Ecto neural progenitor cell (in vitro differentiated cells): ENCODE results near the gene PMEPA1.

Experiments used
- DNase-seq: peaks from one replicate; pipeline ENCODE4 v3.0.0-alpha.2; 2018; ENCODE audit warnings: low spot score

PMEPA1 gene

DNA sequence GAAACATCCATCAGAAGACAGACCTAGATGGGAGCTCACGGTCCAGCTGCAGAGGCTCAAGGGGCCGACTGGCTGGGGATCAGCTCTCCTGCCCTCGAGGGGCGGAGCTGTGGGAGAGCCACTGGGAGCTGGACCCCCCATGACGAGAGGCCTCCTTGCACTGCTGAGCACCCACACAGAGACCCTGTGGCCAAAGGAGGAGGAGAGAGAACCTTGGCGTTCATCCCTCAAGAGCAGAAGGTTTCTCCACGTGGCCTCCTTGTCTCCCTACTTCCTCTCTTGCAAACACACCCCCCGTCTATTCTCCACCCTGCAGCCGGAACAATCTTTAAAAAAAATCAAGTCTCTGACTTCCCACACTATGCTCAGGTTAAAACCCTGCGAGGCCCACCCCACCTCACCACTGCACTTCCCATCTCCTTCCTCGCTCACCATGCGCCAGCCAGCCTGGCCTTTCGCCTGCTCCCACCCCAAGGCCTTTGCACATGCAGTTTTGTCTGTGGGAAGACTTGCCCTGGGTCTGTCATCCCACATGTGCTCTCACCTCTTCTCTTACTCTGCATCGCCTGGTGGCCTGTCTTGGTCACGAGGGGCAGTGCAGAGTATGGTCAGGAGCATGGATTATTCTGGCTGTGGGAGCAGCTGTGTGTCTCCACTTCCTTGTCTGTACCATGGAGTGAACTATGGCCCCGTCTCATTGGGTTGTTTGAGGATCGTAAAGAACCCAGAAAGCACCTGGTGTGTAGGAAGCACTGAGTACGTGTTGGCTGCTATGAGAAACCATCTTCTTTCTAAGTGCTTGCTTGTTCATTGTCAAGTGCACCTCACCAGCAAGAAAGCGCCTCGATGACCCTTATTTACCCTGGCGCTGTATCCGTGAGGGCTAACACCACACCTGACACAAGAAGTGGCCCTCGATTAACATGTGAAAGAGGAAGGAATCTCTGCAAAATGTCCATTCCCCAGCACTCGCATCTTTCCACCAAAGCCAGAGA is 32.9 kb downstream of the PMEPA1 start:
- no peak for DNase-seq

DNA sequence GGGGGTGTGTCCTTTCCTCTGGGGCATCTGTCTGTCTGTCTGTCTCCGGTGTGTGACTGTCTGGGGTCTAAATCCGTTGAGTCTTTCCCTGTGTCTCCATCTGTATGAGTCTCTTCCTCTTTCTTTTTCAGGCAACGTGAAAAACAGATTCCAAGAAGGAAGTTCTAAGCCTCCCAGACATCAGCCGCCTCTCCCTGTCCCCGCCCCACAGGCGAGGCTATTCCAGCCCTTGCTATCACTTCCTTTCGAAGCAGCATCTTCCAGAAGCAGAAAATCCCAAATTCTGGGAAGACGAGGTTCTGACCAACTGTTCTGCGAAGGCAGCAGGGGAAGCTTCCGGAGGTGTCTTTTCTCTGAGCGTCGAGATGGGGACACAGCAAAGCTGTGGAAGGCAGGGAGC is 34.0 kb downstream of the PMEPA1 start:
- DNase-seq: no peak

DNA sequence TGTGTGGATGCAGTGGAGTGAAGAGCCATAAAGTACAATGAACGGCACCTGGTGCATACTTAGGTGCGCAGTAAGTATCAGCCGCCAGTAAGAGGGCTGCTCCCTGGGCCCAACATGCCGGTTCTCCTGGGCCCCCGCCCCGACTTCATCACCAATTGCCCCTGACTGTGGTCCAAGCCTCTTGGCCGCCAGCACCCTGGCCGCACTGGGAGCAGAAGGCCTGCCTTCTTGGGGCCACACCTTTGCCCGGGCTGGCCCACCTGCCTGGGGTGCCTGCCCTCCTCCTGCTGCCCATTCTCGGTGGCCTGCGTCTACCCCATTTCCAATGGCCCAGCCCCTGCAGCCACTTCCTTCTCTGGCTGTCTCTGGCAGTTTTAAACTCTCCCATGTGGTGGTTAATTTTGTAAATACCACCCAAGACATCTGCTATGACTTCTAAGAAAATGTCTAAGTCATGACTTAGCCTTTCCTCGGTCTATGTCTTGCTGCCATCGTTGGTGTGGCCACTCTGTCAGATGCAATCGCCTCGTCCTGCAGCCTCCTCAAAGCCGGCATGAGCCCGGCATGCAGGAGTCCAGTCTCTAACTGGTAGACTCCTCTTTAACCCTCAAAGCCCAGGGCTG is 36.8 kb downstream of the PMEPA1 start:
- DNase-seq: no peak

DNA sequence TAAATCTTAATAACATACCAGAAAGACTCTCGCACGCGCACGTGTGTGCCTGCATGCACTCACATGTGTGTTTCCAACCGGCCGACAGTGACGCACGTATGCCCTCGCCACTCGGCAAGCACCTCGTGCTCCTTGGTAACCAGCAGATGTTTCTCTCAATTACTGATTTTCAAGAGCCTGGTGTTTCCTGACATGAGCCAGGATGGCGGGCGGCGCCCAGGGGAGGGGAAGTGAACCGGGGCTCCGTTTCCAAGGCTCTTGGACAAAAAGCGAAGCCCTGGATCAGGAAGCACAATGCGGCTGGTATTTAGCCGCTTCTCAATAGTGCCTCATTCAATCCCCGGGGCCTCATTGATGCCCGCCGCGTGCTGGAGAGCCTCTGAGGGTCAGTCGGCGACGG is 37.7 kb downstream of the PMEPA1 start:
- DNase-seq: no peak

DNA sequence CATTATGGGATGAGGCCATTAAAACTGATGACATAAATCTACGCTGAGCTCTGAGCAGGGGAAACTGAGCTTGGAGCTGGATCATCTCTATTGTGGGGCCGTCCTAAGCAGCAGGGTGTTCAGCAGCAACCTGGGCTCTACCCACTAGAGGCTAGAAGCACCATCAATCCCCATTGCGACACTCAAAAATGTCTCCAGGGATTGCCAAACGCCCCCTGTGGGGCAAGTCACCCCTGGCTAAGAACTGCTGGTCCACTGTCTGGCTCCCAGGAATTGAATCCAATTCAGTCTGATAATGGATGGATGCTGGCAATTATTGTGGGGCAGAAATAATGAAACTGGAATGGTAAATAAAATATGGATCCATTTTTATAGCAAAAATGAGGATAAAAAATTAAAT is 38.2 kb downstream of the PMEPA1 start:
- no peak for DNase-seq

DNA sequence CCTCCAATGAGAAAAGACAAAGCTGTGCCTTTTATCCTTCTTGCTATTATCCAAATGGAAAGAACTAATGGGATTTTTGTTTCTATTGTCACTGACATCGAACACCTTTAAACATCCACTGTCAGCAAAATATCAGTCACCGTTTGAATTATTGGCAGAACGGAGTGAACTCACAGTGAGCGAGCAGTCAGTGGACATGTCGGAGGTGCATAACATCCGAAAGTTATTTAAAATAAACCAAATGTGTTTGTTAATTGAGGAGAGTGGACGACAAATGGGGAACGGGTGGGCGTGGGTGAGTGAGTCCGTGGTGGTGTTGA is 38.8 kb downstream of the PMEPA1 start:
- DNase-seq: no peak

DNA sequence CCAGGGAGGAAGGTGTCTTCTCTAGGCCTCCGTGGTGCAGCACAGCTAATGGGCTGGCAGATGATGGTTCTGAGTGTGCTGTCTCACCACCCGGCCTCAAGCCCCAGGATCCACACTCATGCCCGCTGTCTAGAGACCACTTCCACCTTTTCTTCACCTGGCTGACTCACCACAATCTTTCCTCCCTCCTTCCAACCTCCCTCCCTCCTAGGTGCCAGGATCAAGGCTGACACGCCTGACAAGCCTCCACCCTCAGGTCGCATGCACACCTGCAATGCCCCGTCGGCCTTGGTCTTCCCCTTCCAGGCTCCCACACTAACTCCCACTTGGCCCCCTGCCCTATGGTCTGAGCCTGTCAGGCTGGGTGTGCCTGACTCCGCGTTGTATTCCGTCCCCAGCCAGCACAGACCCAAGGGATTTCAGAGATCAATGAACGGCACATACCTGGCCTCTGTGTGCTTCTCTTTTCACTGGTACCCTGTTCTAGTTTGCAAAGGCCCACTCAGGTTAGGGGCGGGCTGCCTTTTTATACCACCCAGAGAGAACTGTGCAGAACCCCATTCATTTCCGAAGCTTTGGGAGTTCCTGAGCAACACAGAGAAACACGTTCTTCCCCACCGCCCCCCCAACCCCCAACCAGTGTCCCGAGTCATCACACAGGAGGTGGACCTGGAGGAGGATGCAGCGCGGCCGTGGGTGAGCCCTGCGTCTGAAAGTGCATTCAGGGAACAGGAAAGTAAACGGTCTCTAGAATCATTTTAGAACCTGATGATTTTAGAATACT is 39.3 kb downstream of the PMEPA1 start:
- no peak for DNase-seq

DNA sequence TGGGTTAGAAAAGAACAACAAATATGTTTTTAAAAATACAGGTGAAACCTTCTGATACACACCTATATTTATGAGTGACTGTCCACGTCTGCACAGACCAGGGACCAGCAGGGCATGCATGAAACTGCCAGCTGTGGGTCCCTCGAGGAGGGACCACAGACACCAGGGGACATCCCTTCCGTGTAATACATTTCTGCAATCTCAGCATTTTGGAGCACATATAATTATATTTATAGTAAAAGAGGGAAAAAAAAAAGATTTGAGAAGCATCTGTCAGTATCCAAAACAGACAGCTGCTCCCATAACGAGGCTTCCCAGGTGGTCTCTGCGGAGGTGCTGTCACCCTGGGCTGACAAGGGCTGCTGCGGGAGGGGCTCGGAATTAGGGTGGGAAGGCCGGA is 40.2 kb downstream of the PMEPA1 start:
- no peak for DNase-seq

DNA sequence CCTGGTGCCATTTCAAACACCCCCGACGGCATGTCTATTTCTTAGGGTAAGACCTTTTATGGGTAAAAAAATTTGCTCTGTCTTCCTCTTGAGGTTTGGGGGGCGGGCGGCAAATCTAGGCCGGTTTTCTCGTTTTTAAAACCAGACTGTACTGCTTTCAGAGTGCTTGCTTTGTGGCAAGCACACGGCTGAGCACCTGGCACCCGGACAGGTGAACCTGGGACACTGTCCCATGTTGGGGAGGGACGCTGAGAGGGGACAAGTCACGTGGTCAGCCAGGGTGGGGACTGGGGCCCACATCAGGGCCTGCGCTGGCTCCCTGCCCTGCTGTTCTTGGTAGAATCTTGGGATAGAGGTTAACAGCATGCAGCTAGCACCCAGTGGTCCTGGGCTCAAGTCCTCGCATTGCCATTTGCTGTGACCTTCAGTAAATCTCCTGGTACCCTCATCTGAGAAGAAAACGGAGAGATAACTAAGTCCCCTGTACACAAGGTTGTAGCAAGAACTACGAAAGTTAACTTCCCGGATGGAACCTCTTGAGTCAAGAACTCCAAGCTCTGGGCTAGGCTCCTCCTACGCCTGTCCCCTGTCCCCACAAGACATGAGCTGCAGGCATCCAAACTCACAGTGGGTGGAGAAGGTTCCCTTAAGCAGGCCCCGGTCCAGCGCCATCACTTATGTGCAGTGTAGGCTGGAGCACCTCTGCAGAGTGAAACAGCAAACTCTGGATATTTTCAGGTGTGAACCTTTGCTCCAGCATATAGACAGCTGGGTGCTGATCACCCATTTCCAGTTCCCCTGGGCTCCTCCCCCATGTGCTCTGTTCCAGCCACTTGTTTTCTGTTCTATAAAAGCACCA is 41.7 kb downstream of the PMEPA1 start:
- no peak for DNase-seq

DNA sequence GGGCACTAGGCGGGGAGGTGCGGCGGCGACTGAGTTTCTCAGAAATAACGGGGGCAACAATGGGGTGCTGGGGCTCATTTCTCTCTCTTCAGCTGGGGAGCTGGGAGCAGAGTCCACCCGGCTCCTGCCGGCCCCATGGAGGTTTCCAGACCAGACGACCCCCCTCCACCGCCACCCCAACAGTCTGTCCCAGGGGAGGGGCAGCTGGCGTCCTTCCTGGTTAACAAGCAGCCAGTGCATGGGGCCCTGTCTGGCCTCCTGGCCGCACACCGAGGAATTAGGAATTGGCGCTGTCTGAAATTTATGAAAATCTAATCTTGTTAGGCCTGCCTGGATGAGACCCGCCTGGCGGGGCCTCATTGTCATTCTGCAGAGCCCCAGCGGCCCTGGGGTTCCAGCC is 42.4 kb downstream of the PMEPA1 start:
- DNase-seq: no peak

DNA sequence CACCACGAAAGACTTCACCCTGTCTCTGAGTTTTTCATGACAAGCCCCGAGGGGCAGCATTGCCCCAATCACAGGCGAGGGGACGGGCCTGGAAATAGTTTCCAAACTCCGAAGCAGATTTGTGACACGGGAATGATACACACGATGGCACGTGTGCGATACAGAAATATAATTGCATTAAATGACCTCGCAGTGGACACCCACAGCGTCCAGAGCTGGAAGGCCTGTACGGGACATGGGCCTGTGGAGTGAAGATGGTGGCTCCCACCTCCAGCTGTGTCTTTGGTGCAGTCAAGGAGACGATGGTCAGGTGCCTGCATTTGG is 43.0 kb downstream of the PMEPA1 start:
- DNase-seq: no peak

DNA sequence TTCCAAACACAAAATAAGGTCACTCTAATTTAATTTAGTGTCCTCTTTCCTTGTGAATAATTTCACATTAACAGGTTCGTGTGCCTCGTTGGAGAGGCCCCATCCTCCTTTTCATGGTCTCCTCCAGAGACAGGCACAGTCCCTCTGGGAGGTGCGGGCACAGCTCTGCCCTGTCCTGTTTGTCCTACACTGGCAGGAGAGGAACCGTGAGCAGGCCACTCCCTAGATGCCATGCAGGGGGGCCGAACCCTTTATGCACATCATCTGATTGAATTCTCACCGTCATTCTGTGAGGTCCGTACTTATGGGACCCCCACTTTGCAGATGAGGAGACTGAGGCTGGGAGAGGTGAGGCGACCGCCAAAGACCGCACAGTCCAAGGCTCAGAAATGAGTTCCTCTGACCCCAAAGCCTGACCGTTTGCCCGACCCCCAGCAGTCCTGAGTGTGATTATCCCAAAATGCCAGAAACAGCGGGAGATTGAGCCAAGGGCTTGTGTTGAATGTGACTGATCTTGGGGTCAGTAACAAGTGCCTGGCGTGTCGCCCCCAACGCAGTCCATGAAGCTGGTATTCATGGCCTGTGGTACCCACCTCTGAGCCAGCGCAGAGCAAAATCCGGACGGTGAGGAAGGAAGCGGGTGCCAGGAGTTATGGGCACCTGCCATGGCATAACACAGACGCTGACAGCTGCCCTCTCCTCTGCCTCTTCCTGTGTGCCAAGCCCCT is 43.5 kb downstream of the PMEPA1 start:
- DNase-seq: no peak

DNA sequence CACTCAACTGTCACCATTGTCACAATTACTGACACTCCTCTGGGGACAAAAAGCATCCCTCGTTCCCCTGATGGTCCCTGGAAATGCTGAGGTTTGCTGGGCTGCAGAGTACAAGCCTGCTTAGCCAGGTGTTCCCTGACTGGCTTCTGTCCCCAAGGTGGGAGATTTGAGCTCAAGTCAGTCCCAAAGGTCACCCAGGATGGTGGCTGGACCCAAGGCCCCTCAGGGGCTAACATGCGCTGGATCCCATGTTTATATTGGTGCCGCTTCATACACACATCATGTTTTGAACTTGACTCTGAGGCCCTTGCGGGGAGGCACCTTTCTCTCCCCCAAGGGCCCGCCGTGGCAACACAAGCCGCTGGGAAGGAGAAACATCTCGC is 44.2 kb downstream of the PMEPA1 start:
- no peak for DNase-seq

DNA sequence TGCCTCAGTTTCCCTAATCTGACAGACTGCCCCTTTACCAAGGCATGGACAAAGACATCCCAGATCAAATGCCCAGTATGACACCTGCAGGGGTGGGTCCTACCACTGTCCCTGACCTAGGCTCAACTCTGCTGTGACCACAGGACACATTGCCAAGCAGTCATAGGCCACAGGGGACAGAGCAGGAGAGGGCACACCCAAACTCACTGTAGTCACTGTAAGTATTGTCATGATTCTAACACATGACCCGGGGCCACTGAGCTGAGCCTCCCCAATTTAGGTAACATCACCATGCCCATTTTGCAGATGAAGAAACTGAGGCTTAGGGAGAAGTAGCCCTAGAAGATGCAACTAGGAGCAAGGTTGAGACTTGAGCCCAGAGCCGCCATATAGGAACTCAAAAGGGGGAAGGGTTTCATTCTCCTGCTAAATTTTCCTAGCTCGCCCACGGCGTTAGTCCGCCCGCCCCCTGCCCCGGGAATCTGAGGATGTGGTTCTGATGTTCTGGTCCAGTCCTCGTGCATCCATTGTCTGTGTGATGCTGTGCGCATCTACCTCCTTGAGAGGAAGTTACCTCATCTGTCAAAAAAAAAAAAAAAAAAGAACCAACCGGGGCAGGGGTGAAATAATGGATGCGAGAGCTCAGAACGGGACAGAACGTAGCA is 44.8 kb downstream of the PMEPA1 start:
- no peak for DNase-seq

DNA sequence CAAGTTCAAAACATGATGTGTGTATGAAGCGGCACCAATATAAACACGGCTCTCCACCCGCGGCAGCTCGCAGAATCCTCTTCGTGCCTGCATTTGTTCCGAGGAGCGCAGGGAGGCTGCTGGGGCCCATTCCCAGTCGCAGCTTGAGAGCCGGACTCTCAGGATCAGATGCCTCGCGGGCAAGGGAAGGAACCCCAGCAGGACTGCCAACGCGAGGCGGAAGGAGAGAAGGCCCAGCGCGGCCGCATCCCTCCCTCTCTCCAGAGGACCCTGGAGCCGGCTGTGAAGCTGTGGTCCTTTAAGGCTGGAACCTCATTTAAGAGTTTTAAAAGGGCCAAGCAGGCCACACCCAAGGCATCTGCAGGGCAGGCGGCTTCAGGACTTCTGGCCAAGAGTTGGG is 45.3 kb downstream of the PMEPA1 start:
- no peak for DNase-seq

DNA sequence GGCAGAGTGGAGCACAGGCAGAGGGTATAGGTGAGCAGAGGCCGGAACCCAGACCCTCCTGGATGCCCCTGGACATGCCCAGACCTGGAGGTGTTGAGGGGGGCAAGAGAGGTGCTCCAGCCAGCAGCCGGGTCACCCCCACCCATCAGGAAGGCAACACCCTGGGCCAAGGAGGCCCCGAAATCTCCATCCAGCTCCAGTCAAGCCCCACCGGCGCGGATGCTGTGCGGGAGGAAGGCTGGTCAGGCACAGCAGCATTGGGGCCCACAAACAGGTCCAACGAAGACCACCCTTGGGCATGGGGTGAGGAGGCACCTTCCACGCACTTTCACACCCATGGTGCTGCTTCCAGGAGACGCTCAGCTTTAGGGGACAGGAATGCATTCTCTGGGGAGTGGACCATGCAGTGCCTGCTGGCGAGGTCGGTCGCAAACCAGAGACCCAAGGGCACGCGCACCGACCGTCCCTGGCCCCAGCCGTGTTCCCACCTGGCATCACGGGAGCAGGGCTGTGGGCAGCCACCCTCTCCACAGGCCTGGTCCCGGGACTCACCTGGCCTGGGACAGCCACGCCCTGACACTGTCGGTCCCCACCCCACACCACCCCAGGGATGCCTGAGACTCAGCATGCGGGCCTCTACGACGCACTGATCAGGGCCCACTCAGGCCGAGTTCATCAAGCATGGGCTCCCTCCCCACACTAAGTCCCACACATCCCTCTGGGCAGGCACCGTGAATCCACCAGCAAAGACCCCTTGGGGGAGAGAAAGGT is 45.9 kb downstream of the PMEPA1 start:
- DNase-seq: no peak

DNA sequence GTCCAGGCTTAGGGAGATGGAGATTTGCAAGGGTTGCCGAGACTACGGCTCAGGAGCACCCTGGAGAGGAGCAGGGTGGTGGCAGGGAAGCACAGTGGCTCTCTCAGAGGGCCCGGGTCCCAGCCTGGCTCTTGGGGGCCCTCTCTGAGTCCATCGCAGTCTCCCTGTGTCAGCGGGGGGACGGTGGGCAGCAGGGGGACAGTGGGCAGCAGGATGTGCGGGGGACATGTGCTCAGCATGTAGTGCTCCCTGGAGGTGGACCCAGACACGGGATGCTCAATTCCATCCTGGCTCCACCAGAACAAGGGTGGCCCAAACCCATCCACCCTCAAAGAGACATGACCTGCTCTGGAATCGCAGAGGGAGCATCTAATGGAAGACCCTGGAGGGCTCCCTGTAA is 46.6 kb downstream of the PMEPA1 start:
- no peak for DNase-seq

DNA sequence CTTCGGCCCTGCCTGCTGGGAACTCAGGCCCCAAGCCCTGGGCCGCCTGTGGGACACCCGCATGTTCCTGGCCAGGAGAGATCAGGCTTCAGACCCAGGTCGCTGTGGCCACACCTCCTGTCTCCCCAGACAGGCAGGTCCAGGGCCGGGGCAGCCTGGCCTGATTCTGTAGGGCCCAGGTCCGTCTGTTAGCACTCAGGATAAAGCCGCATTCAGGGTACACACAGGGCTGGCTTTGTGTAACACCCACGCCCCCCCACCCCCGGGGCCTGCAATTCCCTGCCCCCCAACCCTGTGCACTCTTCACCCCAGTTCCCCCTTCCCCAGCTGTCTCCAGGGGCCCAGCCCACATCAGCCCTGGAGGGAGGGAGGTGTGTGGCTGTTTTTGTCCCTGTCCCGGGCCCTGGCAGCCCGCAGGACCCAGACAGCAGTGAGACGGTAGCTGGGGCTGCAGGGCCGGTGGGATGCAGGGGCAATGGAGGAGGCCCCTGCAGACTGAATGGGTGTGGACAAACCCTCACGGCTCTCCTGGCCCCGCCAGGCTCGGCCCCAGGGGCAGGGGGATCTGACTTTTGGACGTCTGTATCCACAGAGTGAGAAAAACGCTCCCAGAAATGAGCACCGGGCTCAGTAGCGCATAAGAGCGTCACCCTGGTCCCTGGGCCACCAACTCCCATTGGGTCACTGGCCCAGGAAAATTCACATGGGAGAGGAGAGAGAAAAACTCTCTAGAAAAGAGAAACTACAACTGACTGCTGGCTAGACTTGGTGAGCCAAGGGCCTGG is 47.2 kb downstream of the PMEPA1 start:
- no peak for DNase-seq

DNA sequence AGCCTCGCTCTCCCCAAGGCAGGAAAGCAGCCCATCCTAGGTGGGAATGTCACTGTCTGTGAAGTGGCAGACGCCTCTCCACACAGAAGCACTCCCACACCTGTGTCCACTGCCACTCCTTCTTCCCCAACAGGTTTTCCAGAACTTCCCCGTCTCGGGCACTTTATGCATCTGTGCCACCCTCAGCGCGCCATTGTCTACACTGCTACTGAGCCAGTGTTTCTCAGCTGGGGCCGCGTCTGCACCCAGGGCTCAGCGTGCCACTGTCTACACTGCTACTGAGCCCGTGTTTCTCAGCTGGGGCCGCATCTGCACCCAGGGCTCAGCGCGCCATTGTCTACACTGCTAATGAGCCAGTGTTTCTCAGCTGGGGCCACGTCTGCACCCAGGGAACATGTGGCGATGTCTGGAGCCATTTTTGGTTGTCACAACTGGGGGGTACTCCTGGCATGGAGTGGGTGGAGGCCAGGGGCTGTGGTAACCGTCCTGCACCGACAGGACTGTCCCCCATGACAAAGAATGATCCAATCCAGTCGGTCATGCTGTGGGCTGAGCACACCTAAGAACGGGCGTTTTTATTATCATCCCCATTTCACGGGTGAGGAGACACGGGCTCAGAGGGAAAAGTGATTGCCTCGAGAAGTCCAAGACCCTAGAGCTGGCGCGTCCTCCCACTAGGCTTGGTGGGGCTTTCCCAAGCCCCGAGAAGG is 47.9 kb downstream of the PMEPA1 start:
- DNase-seq: peak; percentile 34
